GM12891 (cell line): ENCODE results near the gene ANO9.

Experiments used
- POLR2A ChIP-seq: IDR thresholded peaks from 2 replicates; pipeline ENCODE4 v1.6.1; 2011; ENCODE audit warnings: low read depth, low read length, control low read depth
- POLR2AphosphoS5 ChIP-seq: IDR thresholded peaks from 2 replicates; pipeline ENCODE4 v1.6.1; 2011; ENCODE audit warnings: low read depth, low read length, control low read depth
- POU2F2 ChIP-seq: IDR thresholded peaks from 2 replicates; pipeline ENCODE4 v1.6.1; 2011; ENCODE audit warnings: low read depth, mild to moderate bottlenecking, control low read depth, low read length, moderate library complexity
- SPI1 ChIP-seq: IDR thresholded peaks from 2 replicates; pipeline ENCODE4 v1.6.1; 2011; ENCODE audit warnings: low read depth, low read length, control low read depth
- TAF1 ChIP-seq: IDR thresholded peaks from 2 replicates; pipeline ENCODE4 v1.6.1; 2011; ENCODE audit warnings: low read depth, low read length, control low read depth

GRCh38 chr11:420911-421321 lies 20.9 kb downstream of the ANO9 start:
- TF ChIP-seq POLR2A (no peak), POLR2AphosphoS5 (no peak), SPI1 (no peak), TAF1 (no peak), POU2F2 (no peak)
